GM12891 (cell line): Measurements from ENCODE around the gene MYH14.

Experiments
- DNase-seq: peaks from one replicate; pipeline ENCODE4 v3.0.0; 2011; ENCODE audit warnings: low spot score; ENCODE audit not compliant: insufficient read length
- FAIRE-seq: peaks from 2 replicates; lab custom pipeline; 2011; peaks lifted over from hg19 to GRCh38; lab: Jason Lieb, UNC
- PAX5 ChIP-seq: IDR thresholded peaks from 2 replicates; pipeline ENCODE4 v1.6.1; 2011; ENCODE audit warnings: low read length, moderate library complexity, mild to moderate bottlenecking; ENCODE audit not compliant: insufficient read depth, severe bottlenecking
- POLR2A ChIP-seq: IDR thresholded peaks from 2 replicates; pipeline ENCODE4 v1.6.1; 2011; ENCODE audit warnings: low read depth, low read length, control low read depth
- POLR2AphosphoS5 ChIP-seq: IDR thresholded peaks from 2 replicates; pipeline ENCODE4 v1.6.1; 2011; ENCODE audit warnings: low read depth, low read length, control low read depth
- POU2F2 ChIP-seq: IDR thresholded peaks from 2 replicates; pipeline ENCODE4 v1.6.1; 2011; ENCODE audit warnings: low read depth, mild to moderate bottlenecking, control low read depth, low read length, moderate library complexity
- SPI1 ChIP-seq: IDR thresholded peaks from 2 replicates; pipeline ENCODE4 v1.6.1; 2011; ENCODE audit warnings: low read depth, low read length, control low read depth
- TAF1 ChIP-seq: IDR thresholded peaks from 2 replicates; pipeline ENCODE4 v1.6.1; 2011; ENCODE audit warnings: low read depth, low read length, control low read depth

Gene MYH14

GRCh38 chr19:50321831-50322230 lies 118.4 kb downstream of the MYH14 start:
- FAIRE-seq (no peak), DNase-seq (no peak)
- TF ChIP-seq POU2F2: no peak
- TF ChIP-seq PAX5: no peak
- TF ChIP-seq POLR2AphosphoS5: no peak
- no peak for TF ChIP-seq TAF1
- no peak for TF ChIP-seq POLR2A
- no peak for TF ChIP-seq SPI1

- FAIRE-seq: no peak
- TF ChIP-seq SPI1: no peak
- TF ChIP-seq POLR2A: no peak
- no peak for TF ChIP-seq POU2F2
- TF ChIP-seq PAX5: no peak
- no peak for TF ChIP-seq TAF1
- TF ChIP-seq POLR2AphosphoS5: no peak
- no peak for DNase-seq
Observed at GRCh38 chr19:50322234-50322633, 118.8 kb downstream of the MYH14 start.

- TF ChIP-seq SPI1 (no peak), POU2F2 (no peak), POLR2A (no peak), PAX5 (no peak), POLR2AphosphoS5 (no peak), TAF1 (no peak)
- no peak for FAIRE-seq
Observed at GRCh38 chr19:50322931-50323781, 119.7 kb downstream of the MYH14 start.

GRCh38 chr19:50323782-50324133 lies 120.3 kb downstream of the MYH14 start:
- FAIRE-seq (no peak), DNase-seq (no peak)
- TF ChIP-seq POLR2AphosphoS5: no peak
- no peak for TF ChIP-seq POU2F2
- no peak for TF ChIP-seq POLR2A

More at GRCh38 chr19:50322931-50323781, 119.7 kb downstream of the MYH14 start:
- no peak for DNase-seq

GRCh38 chr19:50324331-50324730 lies 120.9 kb downstream of the MYH14 start:
- no peak for TF ChIP-seq SPI1
- TF ChIP-seq TAF1: no peak
- TF ChIP-seq POU2F2: no peak
- TF ChIP-seq POLR2AphosphoS5: no peak
- TF ChIP-seq POLR2A: no peak
- TF ChIP-seq PAX5: no peak
- no peak for FAIRE-seq

GRCh38 chr19:50325310-50326100 lies 122.1 kb downstream of the MYH14 start:
- TF ChIP-seq PAX5: no peak
- TF ChIP-seq POLR2A: no peak
- no peak for TF ChIP-seq TAF1
- TF ChIP-seq SPI1: no peak
- no peak for TF ChIP-seq POLR2AphosphoS5
- no peak for TF ChIP-seq POU2F2
- FAIRE-seq: peak; percentile 84
- peak; percentile 96 for DNase-seq

More at GRCh38 chr19:50324331-50324730, 120.9 kb downstream of the MYH14 start:
- DNase-seq: no peak

GRCh38 chr19:50326101-50326664 lies 122.8 kb downstream of the MYH14 start:
- no peak for DNase-seq
- no peak for TF ChIP-seq POLR2A
- TF ChIP-seq SPI1: no peak
- TF ChIP-seq POLR2AphosphoS5: no peak
- no peak for FAIRE-seq

- no peak for FAIRE-seq
- no peak for TF ChIP-seq POLR2A
- TF ChIP-seq POLR2AphosphoS5: no peak
- no peak for TF ChIP-seq TAF1
- no peak for TF ChIP-seq PAX5
- DNase-seq: no peak
Observed at GRCh38 chr19:50327013-50327412, 123.6 kb downstream of the MYH14 start.

GRCh38 chr19:50327461-50328223 lies 124.2 kb downstream of the MYH14 start:
- FAIRE-seq (no peak), DNase-seq (no peak)
- no peak for TF ChIP-seq POLR2AphosphoS5
- no peak for TF ChIP-seq POU2F2
- TF ChIP-seq TAF1: no peak
- no peak for TF ChIP-seq POLR2A
- TF ChIP-seq SPI1: no peak
- TF ChIP-seq PAX5: no peak
